ENCODE measurements around the gene LYPLA2. TPM values are rescaled to one million over a fixed set of nuclear protein-coding genes. Genes with fewer than 3 reads are reported as not detected.

The LYPLA2 gene
- total RNA-seq, 2 experiments from 2014 or later = 37.4 to 37.7 TPM

GRCh38 chr1:23816906-23817305 lies 26.0 kb downstream of the LYPLA2 start:
- Histone ChIP-seq H3K27ac (ENCODE audit: low read depth in 1 of 2, low read length in 2 of 2) (no peak overlapping the region), H3K36me3 (ENCODE audit: insufficient read depth, low read length) (peaks cover 55% of the 10 kb centered on the region), H3K4me1 (ENCODE audit: insufficient read depth, low read length) (no peaks in the 10 kb centered on the region), H3K9me3 (ENCODE audit: control insufficient read depth in 1 of 2, insufficient read depth in 1 of 2, low read length in 2 of 2) (no peaks in the 10 kb centered on the region), H3K4me3 (ENCODE audit: low read length) (no peak overlapping the region), H3K27me3 (ENCODE audit: control insufficient read depth in 1 of 2, insufficient read depth in 2 of 2, low read length in 2 of 2) (no peaks in the 10 kb centered on the region)
- ChIA-PET CTCF (no interaction called here), POLR2A (no interaction called here)
- no peaks in the 10 kb centered on the region for H3K9me3 Mint-ChIP-seq
- H3K27me3 Mint-ChIP-seq = no peaks in the 10 kb centered on the region
- H3K4me3 Mint-ChIP-seq = no peak overlapping the region
- intact Hi-C loops (cut with DNase I, micrococcal nuclease) = no loop called here
- no peak for TF ChIP-seq CTCF (IDR thresholded peaks at IDR 0.05)
- H3K4me1 Mint-ChIP-seq (ENCODE audit: low read depth) = no peaks in the 10 kb centered on the region
- no peak overlapping the region for H3K27ac Mint-ChIP-seq
- no peak for DNase-seq
- H3K36me3 Mint-ChIP-seq (ENCODE audit: low read depth) = peaks cover 61% of the 10 kb centered on the region
- no peak for ATAC-seq (ENCODE audit: poor library complexity)

- no peak for DNase-seq
- no peak overlapping the region for H3K4me3 ChIP-seq (ENCODE audit: low read length)
- H3K27ac ChIP-seq (ENCODE audit: low read depth in 1 of 2, low read length in 2 of 2) = no peak overlapping the region
- Mint-ChIP-seq H3K36me3 (ENCODE audit: low read depth) (peaks cover 53% of the 10 kb centered on the region), H3K9me3 (no peaks in the 10 kb centered on the region), H3K27ac (no peak overlapping the region), H3K4me1 (ENCODE audit: low read depth) (no peaks in the 10 kb centered on the region), H3K27me3 (no peaks in the 10 kb centered on the region), H3K4me3 (no peak overlapping the region)
- H3K9me3 ChIP-seq (ENCODE audit: control insufficient read depth in 1 of 2, insufficient read depth in 1 of 2, low read length in 2 of 2) = no peaks in the 10 kb centered on the region
- peaks cover 48% of the 10 kb centered on the region for H3K36me3 ChIP-seq (ENCODE audit: insufficient read depth, low read length)
- no peak for ATAC-seq (ENCODE audit: poor library complexity)
- no peaks in the 10 kb centered on the region for H3K4me1 ChIP-seq (ENCODE audit: insufficient read depth, low read length)
- CTCF ChIA-PET = no interaction called here
- no peaks in the 10 kb centered on the region for H3K27me3 ChIP-seq (ENCODE audit: control insufficient read depth in 1 of 2, insufficient read depth in 2 of 2, low read length in 2 of 2)
- intact Hi-C loops (cut with DNase I, micrococcal nuclease) = no loop called here
- TF ChIP-seq CTCF (IDR thresholded peaks at IDR 0.05) = no peak
- POLR2A ChIA-PET = no interaction called here
Observed at GRCh38 chr1:23817633-23818032, 26.7 kb downstream of the LYPLA2 start.

GRCh38 chr1:23823767-23824166 lies 32.8 kb downstream of the LYPLA2 start:
- intact Hi-C loops (cut with DNase I, micrococcal nuclease) = loop anchor here in 1 of 2 experiments (2.0 to 10.0 kb wide), 2 partner anchors 21 to 1511 kb away; partner anchors contain the start of gene TMEM50A
- ATAC-seq (ENCODE audit: poor library complexity) (no peak), DNase-seq (no peak)
- Mint-ChIP-seq H3K4me1 (ENCODE audit: low read depth) (peaks cover 20% of the 10 kb centered on the region), H3K27me3 (no peaks in the 10 kb centered on the region), H3K27ac (peak overlapping the region; percentile 96), H3K36me3 (ENCODE audit: low read depth) (peaks cover 19% of the 10 kb centered on the region), H3K4me3 (peak overlapping the region; percentile 85), H3K9me3 (no peaks in the 10 kb centered on the region)
- peaks cover 15% of the 10 kb centered on the region for H3K4me1 ChIP-seq (ENCODE audit: insufficient read depth, low read length)
- POLR2A ChIA-PET = interaction anchor here (1.5 to 2.1 kb wide), 3 partner anchors 14 to 32 kb away, joined by 3 to 32 read pairs (median 10); partner anchors contain the start of gene GALE
- no peaks in the 10 kb centered on the region for H3K9me3 ChIP-seq (ENCODE audit: control insufficient read depth in 1 of 2, insufficient read depth in 1 of 2, low read length in 2 of 2)
- no peak overlapping the region for H3K4me3 ChIP-seq (ENCODE audit: low read length)
- no peak overlapping the region for H3K27ac ChIP-seq (ENCODE audit: low read depth in 1 of 2, low read length in 2 of 2)
- peaks cover 1% of the 10 kb centered on the region for H3K36me3 ChIP-seq (ENCODE audit: insufficient read depth, low read length)
- no peak for TF ChIP-seq CTCF (IDR thresholded peaks at IDR 0.05)
- CTCF ChIA-PET = interaction anchor here (1.3 to 5.5 kb wide), 2 partner anchors 13 to 23 kb away, joined by 3 to 44 read pairs; partner anchors contain the start of gene GALE
- H3K27me3 ChIP-seq (ENCODE audit: control insufficient read depth in 1 of 2, insufficient read depth in 2 of 2, low read length in 2 of 2) = no peaks in the 10 kb centered on the region
